DND-41 (cell line): ENCODE data around the gene RIN1.

Experiments used
- CTCF ChIP-seq: IDR thresholded peaks from 2 replicates; pipeline ENCODE4 v1.5.1; 2012; ENCODE audit warnings: borderline replicate concordance, low read length, moderate library complexity, mild to moderate bottlenecking; ENCODE audit not compliant: poor library complexity, severe bottlenecking; ENCODE audit errors: extremely low read depth
- EZH2 ChIP-seq: IDR thresholded peaks from 3 replicates; pipeline ENCODE4 v1.6.1; 2012; ENCODE audit warnings: borderline replicate concordance, low read depth, mild to moderate bottlenecking, moderate library complexity, low read length, inconsistent platforms; ENCODE audit not compliant: severe bottlenecking

GRCh38 chr11:66285250-66285947 lies 50.8 kb downstream of the RIN1 start:
- TF ChIP-seq CTCF (no peak), EZH2 (no peak)
